ENCODE measurements around the gene TTYH2.

The TTYH2 gene

DNA sequence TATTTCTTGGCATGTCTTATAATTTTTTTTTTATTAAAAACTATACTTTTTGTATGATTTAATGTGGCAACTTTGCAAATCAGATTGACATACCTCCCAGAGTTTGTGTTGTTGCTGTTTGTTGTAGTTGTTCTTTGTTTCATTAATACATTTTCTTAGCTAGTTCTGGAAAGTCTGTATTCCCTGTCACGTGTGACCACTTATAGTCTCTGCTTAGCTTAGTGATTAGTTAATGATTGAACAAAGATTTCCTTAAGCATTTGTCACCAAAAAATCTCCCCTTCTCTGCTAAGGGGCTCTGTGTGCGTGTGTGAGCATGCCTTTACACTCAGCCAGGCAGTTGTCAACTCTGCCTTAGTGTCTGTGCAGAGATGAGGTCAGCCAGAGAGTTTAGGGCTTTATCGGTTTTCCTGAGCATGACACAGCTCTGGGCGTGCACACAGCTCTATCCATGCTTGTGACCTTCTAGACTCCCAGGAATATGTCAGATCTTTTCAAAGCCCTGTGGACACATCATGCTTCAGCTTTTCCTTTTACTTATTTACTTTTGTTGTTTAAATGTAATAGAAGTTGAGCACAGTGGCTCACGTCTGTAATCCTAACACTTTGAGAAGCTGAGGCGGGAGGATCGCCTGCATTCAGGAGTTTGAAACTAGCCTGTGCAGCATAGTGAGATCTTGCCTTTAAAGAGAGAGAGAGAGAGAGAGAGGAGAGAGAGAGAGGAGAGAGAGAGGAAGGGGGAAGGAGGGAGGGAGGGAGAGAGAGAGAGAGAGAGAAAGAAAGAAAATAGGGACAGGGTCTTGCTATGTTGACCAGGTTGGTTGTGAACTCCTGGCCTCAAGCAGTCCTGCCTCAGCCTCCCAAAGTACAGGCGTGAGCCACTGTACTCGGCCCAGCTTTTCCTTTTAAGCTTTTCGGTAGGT, 82.5 kb downstream of the TTYH2 start:
- Histone ChIP-seq H3K9me3 (ENCODE audit: control insufficient read depth, low read length) (no peaks in the 10 kb centered on the region), H3K4me3 (ENCODE audit: insufficient read depth, low read depth, low read length, poor library complexity, severe bottlenecking) (no peak overlapping the region), H3K27ac (ENCODE audit: insufficient read depth, low read length, poor library complexity, severe bottlenecking) (no peak overlapping the region), H3K36me3 (ENCODE audit: control insufficient read depth, insufficient read depth, low read length) (no peaks in the 10 kb centered on the region), H3K4me1 (ENCODE audit: control insufficient read depth, insufficient read depth, low read length, poor library complexity, severe bottlenecking) (peaks cover 8% of the 10 kb centered on the region), H3K27me3 (replicated peaks; ENCODE audit: control insufficient read depth, insufficient read depth, low read length, poor library complexity, severe bottlenecking) (no peaks in the 10 kb centered on the region)
- no peak for DNase-seq

GRCh38 chr17:74296548-74296936, 83.2 kb downstream of the TTYH2 start:
- Histone ChIP-seq H3K9me3 (ENCODE audit: control insufficient read depth, low read length) (no peaks in the 10 kb centered on the region), H3K27ac (ENCODE audit: insufficient read depth, low read length, poor library complexity, severe bottlenecking) (no peak overlapping the region), H3K27me3 (replicated peaks; ENCODE audit: control insufficient read depth, insufficient read depth, low read length, poor library complexity, severe bottlenecking) (no peaks in the 10 kb centered on the region), H3K36me3 (ENCODE audit: control insufficient read depth, insufficient read depth, low read length) (no peaks in the 10 kb centered on the region), H3K4me1 (ENCODE audit: control insufficient read depth, insufficient read depth, low read length, poor library complexity, severe bottlenecking) (peaks cover 8% of the 10 kb centered on the region), H3K4me3 (ENCODE audit: insufficient read depth, low read depth, low read length, poor library complexity, severe bottlenecking) (peak overlapping the region; percentile 12)
- peak in 1 of 3 donors; percentile 14 for DNase-seq

DNA sequence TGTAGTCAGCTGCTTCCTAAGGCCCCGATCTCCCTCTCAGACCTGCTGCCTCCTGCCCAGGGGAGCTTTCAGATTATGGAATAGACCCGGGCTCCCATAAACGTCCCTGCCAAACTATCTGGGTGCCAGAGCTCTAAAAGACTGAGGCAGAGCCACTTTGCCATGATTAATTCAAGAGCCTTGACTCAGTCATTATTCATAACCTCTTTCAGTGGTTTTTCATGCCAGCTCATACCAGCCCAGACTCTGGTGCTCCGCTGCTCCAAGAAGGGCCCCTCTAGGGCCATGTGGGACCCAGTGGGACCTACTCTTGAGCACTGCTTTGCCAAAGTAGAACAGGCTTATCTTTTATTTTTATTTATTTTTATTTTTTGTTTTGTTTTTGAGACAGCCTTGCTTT, 84.6 kb downstream of the TTYH2 start:
- Histone ChIP-seq H3K4me3 (ENCODE audit: insufficient read depth, low read depth, low read length, poor library complexity, severe bottlenecking) (no peak overlapping the region), H3K27me3 (replicated peaks; ENCODE audit: control insufficient read depth, insufficient read depth, low read length, poor library complexity, severe bottlenecking) (no peaks in the 10 kb centered on the region), H3K27ac (ENCODE audit: insufficient read depth, low read length, poor library complexity, severe bottlenecking) (no peak overlapping the region), H3K4me1 (ENCODE audit: control insufficient read depth, insufficient read depth, low read length, poor library complexity, severe bottlenecking) (peaks cover 8% of the 10 kb centered on the region), H3K36me3 (ENCODE audit: control insufficient read depth, insufficient read depth, low read length) (no peaks in the 10 kb centered on the region), H3K9me3 (ENCODE audit: control insufficient read depth, low read length) (no peaks in the 10 kb centered on the region)
- DNase-seq: no peak

DNA sequence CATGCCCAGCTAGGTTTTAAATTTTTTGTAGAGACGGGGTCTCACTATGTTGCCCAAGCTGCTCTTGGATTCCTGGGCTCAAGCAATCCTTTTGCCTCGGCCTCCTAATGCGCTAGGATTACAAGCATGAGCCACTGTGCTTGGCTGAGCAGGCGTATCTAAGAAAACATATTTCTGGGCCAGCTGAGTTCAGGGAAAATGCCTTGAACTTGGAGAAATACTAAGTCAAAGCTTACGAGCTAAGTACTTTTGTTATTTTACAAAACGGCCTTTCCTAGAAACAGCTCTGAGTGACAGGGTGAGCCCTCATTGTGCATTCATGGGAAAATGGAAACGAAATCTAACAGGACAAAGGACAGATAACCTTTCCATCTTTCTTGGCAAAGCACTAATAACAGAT, 85.4 kb downstream of the TTYH2 start:
- Histone ChIP-seq H3K4me3 (ENCODE audit: insufficient read depth, low read depth, low read length, poor library complexity, severe bottlenecking) (no peak overlapping the region), H3K9me3 (ENCODE audit: control insufficient read depth, low read length) (no peaks in the 10 kb centered on the region)
- no peak for DNase-seq

GRCh38 chr17:74299226-74300009, 86.0 kb downstream of the TTYH2 start:
- no peak for DNase-seq
- H3K9me3 ChIP-seq (ENCODE audit: control insufficient read depth, low read length): no peaks in the 10 kb centered on the region
- no peak overlapping the region for H3K27ac ChIP-seq (ENCODE audit: insufficient read depth, low read length, poor library complexity, severe bottlenecking)
- peaks cover 8% of the 10 kb centered on the region for H3K4me1 ChIP-seq (ENCODE audit: control insufficient read depth, insufficient read depth, low read length, poor library complexity, severe bottlenecking)
- H3K4me3 ChIP-seq (ENCODE audit: insufficient read depth, low read depth, low read length, poor library complexity, severe bottlenecking): no peak overlapping the region
- no peaks in the 10 kb centered on the region for H3K36me3 ChIP-seq (ENCODE audit: control insufficient read depth, insufficient read depth, low read length)
- H3K27me3 ChIP-seq (replicated peaks; ENCODE audit: control insufficient read depth, insufficient read depth, low read length, poor library complexity, severe bottlenecking): no peaks in the 10 kb centered on the region

More for the DNA sequence above, 85.4 kb downstream of the TTYH2 start:
- Histone ChIP-seq H3K27me3 (replicated peaks; ENCODE audit: control insufficient read depth, insufficient read depth, low read length, poor library complexity, severe bottlenecking) (no peaks in the 10 kb centered on the region), H3K27ac (ENCODE audit: insufficient read depth, low read length, poor library complexity, severe bottlenecking) (no peak overlapping the region), H3K36me3 (ENCODE audit: control insufficient read depth, insufficient read depth, low read length) (no peaks in the 10 kb centered on the region), H3K4me1 (ENCODE audit: control insufficient read depth, insufficient read depth, low read length, poor library complexity, severe bottlenecking) (peaks cover 8% of the 10 kb centered on the region)

- Histone ChIP-seq H3K27me3 (replicated peaks; ENCODE audit: control insufficient read depth, insufficient read depth, low read length, poor library complexity, severe bottlenecking) (no peaks in the 10 kb centered on the region), H3K4me3 (ENCODE audit: insufficient read depth, low read depth, low read length, poor library complexity, severe bottlenecking) (no peak overlapping the region), H3K9me3 (ENCODE audit: control insufficient read depth, low read length) (no peaks in the 10 kb centered on the region), H3K4me1 (ENCODE audit: control insufficient read depth, insufficient read depth, low read length, poor library complexity, severe bottlenecking) (no peaks in the 10 kb centered on the region), H3K27ac (ENCODE audit: insufficient read depth, low read length, poor library complexity, severe bottlenecking) (no peak overlapping the region), H3K36me3 (ENCODE audit: control insufficient read depth, insufficient read depth, low read length) (no peaks in the 10 kb centered on the region)
- no peak for DNase-seq
These were observed 89.9 kb downstream of the TTYH2 start for GRCh38 chr17:74303305-74303704.

- no peak overlapping the region for H3K4me3 ChIP-seq (ENCODE audit: insufficient read depth, low read depth, low read length, poor library complexity, severe bottlenecking)
- no peak for DNase-seq
- H3K27ac ChIP-seq (ENCODE audit: insufficient read depth, low read length, poor library complexity, severe bottlenecking): no peak overlapping the region
- H3K27me3 ChIP-seq (replicated peaks; ENCODE audit: control insufficient read depth, insufficient read depth, low read length, poor library complexity, severe bottlenecking): no peaks in the 10 kb centered on the region
- H3K9me3 ChIP-seq (ENCODE audit: control insufficient read depth, low read length): no peaks in the 10 kb centered on the region
- H3K36me3 ChIP-seq (ENCODE audit: control insufficient read depth, insufficient read depth, low read length): no peaks in the 10 kb centered on the region
- no peaks in the 10 kb centered on the region for H3K4me1 ChIP-seq (ENCODE audit: control insufficient read depth, insufficient read depth, low read length, poor library complexity, severe bottlenecking)
These were observed 90.8 kb downstream of the TTYH2 start for GRCh38 chr17:74304184-74304583.

GRCh38 chr17:74305865-74306654, 92.7 kb downstream of the TTYH2 start:
- H3K9me3 ChIP-seq (ENCODE audit: control insufficient read depth, low read length): no peaks in the 10 kb centered on the region
- H3K4me3 ChIP-seq (ENCODE audit: insufficient read depth, low read depth, low read length, poor library complexity, severe bottlenecking): no peak overlapping the region
- DNase-seq: no peak
- no peak overlapping the region for H3K27ac ChIP-seq (ENCODE audit: insufficient read depth, low read length, poor library complexity, severe bottlenecking)
- no peaks in the 10 kb centered on the region for H3K4me1 ChIP-seq (ENCODE audit: control insufficient read depth, insufficient read depth, low read length, poor library complexity, severe bottlenecking)
- no peaks in the 10 kb centered on the region for H3K36me3 ChIP-seq (ENCODE audit: control insufficient read depth, insufficient read depth, low read length)
- H3K27me3 ChIP-seq (replicated peaks; ENCODE audit: control insufficient read depth, insufficient read depth, low read length, poor library complexity, severe bottlenecking): no peaks in the 10 kb centered on the region

DNA sequence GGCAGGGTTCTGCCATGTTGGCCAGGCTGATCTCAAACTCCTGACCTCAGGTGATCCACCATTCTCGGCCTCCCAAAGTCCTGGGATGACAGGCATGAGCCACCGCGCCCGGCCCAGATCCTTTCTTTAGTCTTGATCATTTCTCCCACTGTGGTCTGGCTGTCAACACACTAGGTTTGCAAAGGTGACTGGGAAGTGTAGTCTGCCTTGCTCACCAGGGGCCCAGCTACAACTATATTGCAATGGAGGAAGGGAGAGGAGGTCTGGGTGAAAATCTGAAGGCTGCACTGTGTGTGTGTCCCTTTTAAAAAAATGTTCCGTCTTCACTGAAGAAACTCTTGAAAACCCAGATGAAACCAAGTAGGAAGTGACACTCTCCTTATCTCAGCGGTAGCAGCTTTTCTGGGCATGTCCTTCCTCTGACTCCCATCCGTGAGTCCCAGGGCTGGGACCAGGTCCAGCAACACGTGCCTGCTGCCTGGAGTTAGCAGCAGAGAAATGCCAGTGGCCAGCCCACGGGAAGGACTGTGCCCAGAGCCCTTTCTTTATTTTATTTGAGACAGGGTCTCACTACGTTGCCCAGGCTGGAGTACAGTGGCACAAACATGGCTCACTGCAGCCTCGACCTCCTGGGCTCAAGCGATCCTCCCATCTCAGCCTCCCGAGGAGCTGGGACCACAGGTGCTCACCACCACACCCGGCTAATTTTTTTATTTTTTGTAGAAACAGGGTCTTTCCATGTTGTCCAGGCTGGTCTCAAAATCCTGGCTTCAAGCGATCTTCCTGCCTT, 94.8 kb downstream of the TTYH2 start:
- H3K4me3 ChIP-seq (ENCODE audit: insufficient read depth, low read depth, low read length, poor library complexity, severe bottlenecking): no peak overlapping the region
- H3K9me3 ChIP-seq (ENCODE audit: control insufficient read depth, low read length): no peaks in the 10 kb centered on the region
- no peak overlapping the region for H3K27ac ChIP-seq (ENCODE audit: insufficient read depth, low read length, poor library complexity, severe bottlenecking)
- DNase-seq: no peak
- no peaks in the 10 kb centered on the region for H3K4me1 ChIP-seq (ENCODE audit: control insufficient read depth, insufficient read depth, low read length, poor library complexity, severe bottlenecking)
- H3K27me3 ChIP-seq (replicated peaks; ENCODE audit: control insufficient read depth, insufficient read depth, low read length, poor library complexity, severe bottlenecking): no peaks in the 10 kb centered on the region
- H3K36me3 ChIP-seq (ENCODE audit: control insufficient read depth, insufficient read depth, low read length): no peaks in the 10 kb centered on the region

All from effector memory CD4-positive, alpha-beta T cell (primary cell).